H1 (cell line): ENCODE data around the gene CTXN3. TPM values are rescaled to one million over a fixed set of nuclear protein-coding genes. Genes with fewer than 3 reads are reported as not detected.

ENCODE experiments used
- polyA plus RNA-seq, 7 experiments: library from polyadenylated mRNA; depleted of rRNA in 3 of 7; stranded (reverse) in 5 of 7; unstranded in 2 of 7; fragments of >200 nt in 5 of 7; fragments of 200-250 nt in 2 of 7; gene quantifications; 1 replicate in 5 of 7; 2 replicates in 1 of 7; 4 replicates in 1 of 7; pipeline versions ENCODE4 v1.2.1 to v1.2.3, GENCODE V29; 2011 to 2013; ENCODE audit warnings: missing spikeins in 2 of 7, mixed read lengths in 2 of 7
- total RNA-seq: library from RNA; stranded (reverse); fragmentation: NEBNext Ultra II Directional; extraction: Animal tissue kit (Norgen Biotek cat#: 25700); gene quantifications from 2 replicates; pipeline ENCODE4 v1.2.1, GENCODE V29; 2021

Gene CTXN3
- total and polyA plus RNA-seq, 2 of the 8 experiments (the other 6 are each of a cell fraction or from before 2014, with no cell fraction given): 0.05 TPM; not detected in 1

Other genes with a start within 250 kb of the CTXN3 start
- gene PRRC1, start 131.4 kb upstream of the CTXN3 start, total RNA-seq: 78.6 and 79.0 TPM in 2 replicates
- gene PRRC1, start 131.4 kb upstream of the CTXN3 start, polyA plus RNA-seq (2011; rRNA removed): 41.3 and 54.6 TPM in 2 replicates
- gene CCDC192, start 54.3 kb downstream of the CTXN3 start, total RNA-seq: 0.61 and 0.63 TPM in 2 replicates
- not detected in 2 replicates for gene CCDC192, start 54.3 kb downstream of the CTXN3 start, polyA plus RNA-seq (2011; rRNA removed)